ENCODE results near the gene CEBPZ. TPM values are rescaled to one million over a fixed set of nuclear protein-coding genes. Genes with fewer than 3 reads are reported as not detected.

CEBPZ gene
- total and polyA plus RNA-seq, 4 donors, result 15.7 to 25.6 (median 19.9) TPM

GRCh38 chr2:37154785-37155184 lies 76.6 kb downstream of the CEBPZ start:
- no peak for DNase-seq (ENCODE audit: low spot score)
- H3K9ac ChIP-seq (ENCODE audit: low read depth in 1 of 2, low read length in 2 of 2), result no peak overlapping the region
- H3K36me3 ChIP-seq (ENCODE audit: control insufficient read depth in 4 of 4, insufficient read depth in 3 of 4, low read depth in 1 of 4, low read length in 3 of 4), result peaks cover 0 to 2% (median 0%) of the 10 kb centered on the region in 4 donors
- no peak overlapping the region for H3K4me3 ChIP-seq (ENCODE audit: low read depth in 1 of 3, low read length in 3 of 3)
- no peaks in the 10 kb centered on the region for H3K27me3 ChIP-seq (ENCODE audit: control insufficient read depth in 4 of 4, insufficient read depth in 4 of 4, low read length in 3 of 4)
- H3K9me3 ChIP-seq (ENCODE audit: control insufficient read depth in 4 of 4, low read length in 3 of 4), result no peaks in the 10 kb centered on the region
- TF ChIP-seq MAX (IDR thresholded peaks at IDR 0.05), result no peak
- TF ChIP-seq CTCF (IDR thresholded peaks at IDR 0.05; ENCODE audit: low read depth, low read length, missing input control), result no peak
- TF ChIP-seq YY1 (IDR thresholded peaks at IDR 0.05), result no peak
- TF ChIP-seq TAF1 (conservative IDR thresholded peaks at IDR 0.05), result no peak
- no peak for TF ChIP-seq ZBTB33 (IDR thresholded peaks at IDR 0.05)
- TF ChIP-seq FOXA1 (IDR thresholded peaks at IDR 0.05), result no peak
- TF ChIP-seq GABPA (IDR thresholded peaks at IDR 0.05 in 1 of 2, conservative IDR thresholded peaks at IDR 0.05 in 1 of 2), result no peak
- 94% methylated on average over 4 of the region's 4 CpGs for WGBS
- H3K27ac ChIP-seq (ENCODE audit: low read depth in 1 of 2, low read length in 2 of 2), result no peak overlapping the region
- peaks cover 1 to 14% (median 8%) of the 10 kb centered on the region in 4 donors for H3K4me1 ChIP-seq (ENCODE audit: control insufficient read depth in 4 of 4, insufficient read depth in 4 of 4, low read length in 3 of 4)

- Histone ChIP-seq H3K4me3 (ENCODE audit: low read depth in 1 of 3, low read length in 3 of 3) (no peak overlapping the region), H3K4me1 (ENCODE audit: control insufficient read depth in 4 of 4, insufficient read depth in 4 of 4, low read length in 3 of 4) (peaks cover 4 to 26% (median 15%) of the 10 kb centered on the region in 4 donors), H3K27me3 (ENCODE audit: control insufficient read depth in 4 of 4, insufficient read depth in 4 of 4, low read length in 3 of 4) (no peaks in the 10 kb centered on the region), H3K9ac (ENCODE audit: low read depth in 1 of 2, low read length in 2 of 2) (no peak overlapping the region), H3K36me3 (ENCODE audit: control insufficient read depth in 4 of 4, insufficient read depth in 3 of 4, low read depth in 1 of 4, low read length in 3 of 4) (peaks cover 0 to 2% (median 0%) of the 10 kb centered on the region in 4 donors), H3K27ac (ENCODE audit: low read depth in 1 of 2, low read length in 2 of 2) (no peak overlapping the region), H3K9me3 (ENCODE audit: control insufficient read depth in 4 of 4, low read length in 3 of 4) (no peaks in the 10 kb centered on the region)
- no peak for DNase-seq (ENCODE audit: low spot score)
- TF ChIP-seq GABPA (IDR thresholded peaks at IDR 0.05 in 1 of 2, conservative IDR thresholded peaks at IDR 0.05 in 1 of 2) (no peak), REST (IDR thresholded peaks at IDR 0.05) (no peak), ZBTB33 (IDR thresholded peaks at IDR 0.05) (no peak)
- 88% methylated on average over 5 of the region's 5 CpGs for WGBS
These were observed 78.2 kb downstream of the CEBPZ start for GRCh38 chr2:37153224-37153623.

Other genes starting within 250 kb of the CEBPZ start
- 10 to 100 TPM; 16.3 to 24.3 TPM for gene HEATR5B, start 147.2 kb downstream of the CEBPZ start, total RNA-seq
- 1 to 10 TPM; 4.1 to 6.9 TPM for gene HEATR5B, start 147.2 kb downstream of the CEBPZ start, polyA plus RNA-seq
- 1 to 10 TPM; 4.9 to 7.3 TPM for gene GPATCH11, start 147.1 kb downstream of the CEBPZ start, total RNA-seq
- gene GPATCH11, start 147.1 kb downstream of the CEBPZ start, polyA plus RNA-seq, result 1 to 10 TPM; 1.4 to 1.9 TPM
- gene EIF2AK2, start 74.6 kb downstream of the CEBPZ start, total RNA-seq, result 10 to 100 TPM; 14.9 to 20.0 TPM
- gene EIF2AK2, start 74.6 kb downstream of the CEBPZ start, polyA plus RNA-seq, result 10 to 100 TPM in 1 of 2 donors, 1 to 10 TPM in 1; 4.4 to 11.4 TPM
- gene SULT6B1, start 42.9 kb downstream of the CEBPZ start, total RNA-seq, result not detected
- not detected for gene SULT6B1, start 42.9 kb downstream of the CEBPZ start, polyA plus RNA-seq
- 10 to 100 TPM; 10.2 to 16.8 TPM for gene CEBPZOS, start 35.1 kb downstream of the CEBPZ start, total RNA-seq
- 10 to 100 TPM in 1 of 2 donors, 1 to 10 TPM in 1; 9.1 to 22.9 TPM for gene CEBPZOS, start 35.1 kb downstream of the CEBPZ start, polyA plus RNA-seq
- gene NDUFAF7, start 62 bp upstream of the CEBPZ start, total RNA-seq, result 10 to 100 TPM in 1 of 2 donors, 1 to 10 TPM in 1; 9.9 to 13.6 TPM
- gene NDUFAF7, start 62 bp upstream of the CEBPZ start, polyA plus RNA-seq, result 10 to 100 TPM in 1 of 2 donors, 1 to 10 TPM in 1; 8.7 to 12.7 TPM
- gene PRKD3, start 93.2 kb upstream of the CEBPZ start, total RNA-seq, result 10 to 100 TPM in 1 of 2 donors, 1 to 10 TPM in 1; 10.0 to 19.7 TPM
- 1 to 10 TPM; 4.4 to 6.2 TPM for gene PRKD3, start 93.2 kb upstream of the CEBPZ start, polyA plus RNA-seq
- gene QPCT, start 113.0 kb upstream of the CEBPZ start, total RNA-seq, result 1 to 10 TPM; 1.1 to 3.0 TPM
- 1 to 10 TPM in 1 of 2 donors, under 1 TPM in 1; 0.61 to 1.3 TPM for gene QPCT, start 113.0 kb upstream of the CEBPZ start, polyA plus RNA-seq

Data from liver (tissue), 9 donors.